Endodermal cell (in vitro differentiated cells): ENCODE results near the gene MLLT3. TPM values are rescaled to one million over a fixed set of nuclear protein-coding genes. Genes with fewer than 3 reads are reported as not detected.

Experiments used
- DNase-seq: peaks from one replicate; pipeline ENCODE4 v3.0.0-alpha.2; 2017
- H3K27ac ChIP-seq: 2 replicates; pipeline ENCODE4 v1.5.1; 2013; ENCODE audit warnings: mild to moderate bottlenecking, low read depth, low read length, moderate library complexity
- H3K27me3 ChIP-seq: 2 replicates; pipeline ENCODE4 v1.6.1; 2013; ENCODE audit warnings: mild to moderate bottlenecking, low read length, moderate library complexity; ENCODE audit not compliant: insufficient read depth, control insufficient read depth, poor library complexity, severe bottlenecking
- H3K36me3 ChIP-seq: 2 replicates; pipeline ENCODE4 v1.7.0; 2013; ENCODE audit warnings: mild to moderate bottlenecking, low read length, moderate library complexity; ENCODE audit not compliant: control insufficient read depth, insufficient read depth
- H3K4me1 ChIP-seq: one replicate; pipeline ENCODE4 v1.7.0; 2013; ENCODE audit warnings: low read length; ENCODE audit not compliant: control insufficient read depth, insufficient read depth
- H3K4me3 ChIP-seq: 2 replicates; pipeline ENCODE4 v1.5.1; 2013; ENCODE audit warnings: mild to moderate bottlenecking, low read length, moderate library complexity
- H3K9ac ChIP-seq: 2 replicates; pipeline ENCODE4 v1.6.1; 2013; ENCODE audit warnings: mild to moderate bottlenecking, low read length, moderate library complexity; ENCODE audit not compliant: poor library complexity, severe bottlenecking; ENCODE audit errors: extremely low read depth
- H3K9me3 ChIP-seq: 2 replicates; pipeline ENCODE4 v1.6.1; 2013; ENCODE audit warnings: mild to moderate bottlenecking, low read length, moderate library complexity; ENCODE audit not compliant: control insufficient read depth
- H3K27ac Mint-ChIP-seq: 2 replicates; pipeline ENCODE4 v1.8.0; 2020; ENCODE audit warnings: mixed read lengths
- H3K27me3 Mint-ChIP-seq: 2 replicates; pipeline ENCODE4 v1.8.0; 2021; ENCODE audit warnings: mild to moderate bottlenecking, mixed read lengths; ENCODE audit not compliant: insufficient read depth
- H3K36me3 Mint-ChIP-seq: 2 replicates; pipeline ENCODE4 v1.8.0; 2020; ENCODE audit warnings: low read depth, mixed read lengths
- H3K4me1 Mint-ChIP-seq: 2 replicates; pipeline ENCODE4 v1.8.0; 2020; ENCODE audit warnings: mixed read lengths
- H3K4me3 Mint-ChIP-seq: 2 replicates; pipeline ENCODE4 v1.8.0; 2020; ENCODE audit warnings: mild to moderate bottlenecking, moderate library complexity, mixed read lengths
- H3K9me3 Mint-ChIP-seq: 2 replicates; pipeline ENCODE4 v1.8.0; 2020; ENCODE audit warnings: mild to moderate bottlenecking, mixed read lengths
- CTCF ChIP-seq: fragments of 200-600 bp; sonication (generic); conservative IDR thresholded peaks from 2 replicates; pipeline ENCODE4 v1.5.0; 2021; ENCODE audit warnings: antibody characterized with exemption, mild to moderate bottlenecking
- WGBS, 2 experiments: methylation state at CpG; one replicate each; pipeline versions ENCODE4 v1.1.5 to v1.1.7; 2013; ENCODE audit warnings: missing lambda C conversion rate in 2 of 2, mixed read lengths in 1 of 2; ENCODE audit not compliant: insufficient coverage in 1 of 2, insufficient read length in 1 of 2; 5-methylcytosine and 5-hydroxymethylcytosine counted together
- total RNA-seq, 2 donors: library from RNA; stranded (reverse); fragmentation: NEBNext Ultra II Directional in 1 of 2; extraction: Animal tissue kit (Norgen Biotek cat#: 25700) in 1 of 2; gene quantifications; 2 replicates in 1 of 2; 3 replicates in 1 of 2; pipeline ENCODE4 v1.2.1, GENCODE V29; 2021

MLLT3 gene
- total RNA-seq, 2 donors from 2014 or later: 5.5 to 12.2 TPM

DNA sequence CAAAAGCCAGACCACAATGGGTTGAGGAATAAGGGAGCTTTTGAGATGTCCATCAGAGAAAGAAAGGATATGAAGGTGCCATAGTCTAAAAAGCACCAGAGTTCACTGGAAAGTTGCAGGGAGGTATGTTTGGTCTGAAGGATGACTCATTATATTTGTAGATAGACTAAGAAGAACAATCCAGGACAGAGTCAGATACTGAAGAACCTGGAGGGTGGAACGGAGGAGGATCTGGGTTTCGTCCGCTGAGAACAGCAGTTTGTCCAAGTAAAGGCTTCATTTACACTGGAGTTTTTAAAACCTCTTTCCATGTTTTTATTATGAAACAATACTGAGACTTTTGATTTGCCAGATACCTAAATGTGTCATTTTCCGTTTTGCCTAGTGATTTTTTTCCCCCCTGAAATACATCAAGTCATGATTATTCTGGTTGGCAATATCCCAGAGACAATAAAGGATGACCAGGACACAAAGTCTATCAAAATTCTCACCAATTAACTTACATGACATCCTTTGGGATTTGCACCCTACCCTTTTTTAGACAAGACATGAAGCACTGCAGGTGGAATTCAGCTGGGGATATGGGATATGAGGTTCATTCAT, 219.9 kb downstream of the MLLT3 start:
- no peaks in the 10 kb centered on the region for H3K9me3 Mint-ChIP-seq
- no peaks in the 10 kb centered on the region for H3K36me3 ChIP-seq
- TF ChIP-seq CTCF: no peak
- H3K27ac Mint-ChIP-seq: no peak overlapping the region
- H3K4me3 Mint-ChIP-seq: no peak overlapping the region
- no peak for DNase-seq
- H3K9me3 ChIP-seq: no peaks in the 10 kb centered on the region
- no peaks in the 10 kb centered on the region for H3K27me3 Mint-ChIP-seq
- H3K36me3 Mint-ChIP-seq: no peaks in the 10 kb centered on the region
- no peak overlapping the region for H3K4me3 ChIP-seq
- 93 to 100% methylated on average over 4 of the region's 4 CpGs for WGBS, 2 experiments
- H3K4me1 ChIP-seq: peaks cover 11% of the 10 kb centered on the region
- H3K9ac ChIP-seq: no peak overlapping the region
- no peak overlapping the region for H3K27ac ChIP-seq
- H3K27me3 ChIP-seq: no peaks in the 10 kb centered on the region
- peaks cover 9% of the 10 kb centered on the region for H3K4me1 Mint-ChIP-seq

GRCh38 chr9:20398536-20399338, 223.6 kb downstream of the MLLT3 start:
- Histone ChIP-seq H3K36me3 (no peaks in the 10 kb centered on the region), H3K4me1 (peaks cover 8% of the 10 kb centered on the region), H3K4me3 (no peak overlapping the region), H3K9ac (no peak overlapping the region), H3K27ac (no peak overlapping the region), H3K27me3 (no peaks in the 10 kb centered on the region), H3K9me3 (no peaks in the 10 kb centered on the region)
- Mint-ChIP-seq H3K36me3 (no peaks in the 10 kb centered on the region), H3K4me1 (peaks cover 11% of the 10 kb centered on the region), H3K4me3 (no peak overlapping the region), H3K27me3 (no peaks in the 10 kb centered on the region), H3K27ac (no peak overlapping the region), H3K9me3 (no peaks in the 10 kb centered on the region)
- DNase-seq: no peak
- TF ChIP-seq CTCF: no peak
- WGBS, 2 experiments: 88 to 93% methylated on average over 4 to 8 of the region's 8 CpGs

- Histone ChIP-seq H3K9ac (no peak overlapping the region), H3K27ac (no peak overlapping the region), H3K9me3 (no peaks in the 10 kb centered on the region), H3K27me3 (no peaks in the 10 kb centered on the region), H3K36me3 (no peaks in the 10 kb centered on the region), H3K4me1 (peaks cover 2% of the 10 kb centered on the region), H3K4me3 (no peak overlapping the region)
- Mint-ChIP-seq H3K9me3 (no peaks in the 10 kb centered on the region), H3K4me3 (no peak overlapping the region), H3K4me1 (peaks cover 2% of the 10 kb centered on the region), H3K27ac (no peak overlapping the region), H3K36me3 (no peaks in the 10 kb centered on the region), H3K27me3 (no peaks in the 10 kb centered on the region)
- no peak for DNase-seq
- 52 to 78% methylated on average over 3 to 4 of the region's 4 CpGs for WGBS, 2 experiments
- no peak for TF ChIP-seq CTCF
Observed at GRCh38 chr9:20397348-20397747, 225.0 kb downstream of the MLLT3 start.
